GM12892 (cell line): ENCODE measurements around the gene NDFIP1.

ENCODE experiments used
- DNase-seq: peaks from one replicate; pipeline ENCODE4 v3.0.0; 2011; ENCODE audit not compliant: insufficient read length
- FAIRE-seq: peaks from 2 replicates; lab custom pipeline; 2011; peaks lifted over from hg19 to GRCh38; lab: Jason Lieb, UNC
- POLR2A ChIP-seq: IDR thresholded peaks from 2 replicates; pipeline ENCODE4 v1.6.1; 2011; ENCODE audit warnings: low read depth, low read length, control low read depth
- POLR2AphosphoS5 ChIP-seq: IDR thresholded peaks from 2 replicates; pipeline ENCODE4 v1.6.1; 2011; ENCODE audit warnings: low read depth, low read length, control low read depth
- TAF1 ChIP-seq: IDR thresholded peaks from 2 replicates; pipeline ENCODE4 v1.6.1; 2011; ENCODE audit warnings: low read depth, mild to moderate bottlenecking, control low read depth, low read length, borderline replicate concordance

Gene NDFIP1

DNA sequence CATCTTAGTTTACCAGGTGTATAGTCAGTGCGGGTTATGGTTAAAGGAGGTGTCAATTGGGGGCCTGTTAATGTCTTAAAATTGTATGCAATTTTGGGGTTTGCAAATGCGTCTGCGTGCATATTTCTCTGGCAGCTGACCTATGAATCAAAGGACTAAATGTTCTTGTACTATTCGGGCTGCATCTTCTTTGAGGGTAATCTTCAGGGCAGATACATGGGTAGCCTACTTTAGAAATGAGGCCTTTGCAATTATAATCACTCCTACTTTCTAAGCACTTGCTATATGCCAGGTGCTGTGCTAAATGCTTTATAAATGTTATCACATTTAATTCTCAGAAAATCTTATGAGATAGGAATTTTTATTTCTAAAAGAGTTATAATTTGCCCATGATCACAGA is 58.2 kb downstream of the NDFIP1 start:
- DNase-seq, result no peak
- FAIRE-seq, result no peak
- TF ChIP-seq POLR2A (no peak), TAF1 (no peak), POLR2AphosphoS5 (no peak)

DNA sequence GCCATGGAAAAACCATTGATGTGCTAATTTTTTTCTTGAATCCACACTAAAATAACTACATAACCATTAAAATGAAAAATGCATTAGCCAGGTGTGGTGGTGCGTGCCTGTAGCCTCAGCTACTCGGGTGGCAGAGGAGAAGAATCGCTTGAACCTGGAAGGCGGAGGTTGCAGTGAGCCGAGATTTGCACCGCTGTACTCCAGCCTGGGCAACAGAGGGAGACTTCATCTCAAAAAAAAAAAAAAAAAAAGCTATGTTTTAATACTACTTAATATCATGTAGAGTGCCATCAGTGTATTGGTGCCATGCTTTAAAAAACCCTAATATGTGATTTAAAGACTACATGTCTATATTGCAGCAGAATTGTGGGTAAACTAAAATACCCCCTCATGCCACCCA is 58.9 kb downstream of the NDFIP1 start:
- FAIRE-seq (no peak), DNase-seq (no peak)
- TF ChIP-seq POLR2AphosphoS5, result no peak
- no peak for TF ChIP-seq POLR2A
- no peak for TF ChIP-seq TAF1

DNA sequence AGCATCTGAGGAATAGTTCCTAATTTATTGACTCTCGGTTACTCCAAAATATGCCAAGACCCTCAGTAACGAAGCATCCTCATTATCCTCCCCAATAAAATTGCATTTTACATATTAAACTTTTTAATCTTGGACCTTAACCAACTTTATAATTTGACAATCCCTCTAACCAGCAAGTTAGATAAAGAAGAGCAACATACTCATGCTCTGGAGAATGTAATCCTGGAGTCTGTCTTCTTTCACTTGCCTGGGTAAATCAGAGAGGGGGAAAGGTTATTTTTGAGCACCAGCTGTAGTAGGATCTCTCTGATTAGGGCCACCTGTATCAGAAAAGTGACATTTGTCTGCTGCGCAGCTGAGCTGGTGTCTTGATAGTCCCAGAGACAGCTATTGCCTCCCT is 59.8 kb downstream of the NDFIP1 start:
- FAIRE-seq (no peak), DNase-seq (no peak)
- TF ChIP-seq POLR2A, result no peak
- no peak for TF ChIP-seq TAF1
- TF ChIP-seq POLR2AphosphoS5, result no peak

DNA sequence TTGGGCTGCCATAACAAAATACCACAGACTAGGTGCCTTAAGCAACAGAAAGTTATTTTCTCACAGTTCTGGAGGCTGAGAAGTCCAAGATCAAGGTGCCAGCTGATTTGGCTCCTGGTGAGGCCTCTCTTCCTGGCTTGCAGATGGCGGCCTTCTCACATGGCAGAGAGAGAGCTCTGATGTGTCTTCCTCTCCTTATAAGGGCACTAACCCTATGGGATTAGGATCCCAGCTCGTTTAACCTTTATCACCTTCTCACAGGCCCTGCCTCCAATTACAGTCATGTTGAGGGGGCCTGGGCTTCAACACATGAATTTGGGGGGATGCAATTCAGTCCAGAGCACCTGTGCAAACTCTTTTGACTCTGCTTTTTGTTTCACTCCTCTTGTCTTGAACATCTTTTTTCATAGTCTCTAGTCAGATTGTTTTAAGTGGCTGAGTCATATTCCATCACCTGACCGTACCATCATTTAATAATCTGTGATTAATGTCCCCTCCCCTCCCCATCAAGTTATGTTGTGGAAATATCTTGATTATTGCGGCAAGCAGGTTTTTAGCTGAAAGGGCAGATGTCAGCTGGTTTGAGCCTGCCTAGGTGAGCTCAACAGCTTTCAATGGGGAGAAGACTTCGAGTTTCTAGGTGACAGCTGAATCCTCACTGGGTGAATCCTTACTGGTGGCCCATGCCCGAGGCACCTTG is 61.8 kb downstream of the NDFIP1 start:
- no peak for TF ChIP-seq POLR2A
- FAIRE-seq (no peak), DNase-seq (no peak)

DNA sequence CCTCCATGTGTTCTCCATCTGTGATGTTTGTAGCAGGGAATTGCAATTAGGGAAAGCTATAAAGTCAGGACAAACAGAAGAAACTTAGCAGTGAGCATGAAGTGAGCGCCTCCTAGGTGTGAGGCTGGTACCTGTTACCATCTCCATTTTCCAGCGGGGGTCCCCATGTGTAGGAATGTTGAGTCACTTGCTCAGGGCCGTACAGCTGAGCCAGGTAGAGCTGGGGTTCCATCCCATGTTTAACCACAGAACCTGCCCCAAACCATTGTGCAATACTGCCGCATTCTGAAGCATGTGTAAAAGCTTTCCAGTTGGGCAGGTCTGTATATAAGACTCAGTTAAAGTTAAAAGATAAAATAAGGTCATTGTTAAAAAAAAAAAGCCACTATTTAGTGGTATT is 62.7 kb downstream of the NDFIP1 start:
- DNase-seq (no peak), FAIRE-seq (no peak)
- TF ChIP-seq TAF1 (no peak), POLR2AphosphoS5 (no peak), POLR2A (no peak)

DNA sequence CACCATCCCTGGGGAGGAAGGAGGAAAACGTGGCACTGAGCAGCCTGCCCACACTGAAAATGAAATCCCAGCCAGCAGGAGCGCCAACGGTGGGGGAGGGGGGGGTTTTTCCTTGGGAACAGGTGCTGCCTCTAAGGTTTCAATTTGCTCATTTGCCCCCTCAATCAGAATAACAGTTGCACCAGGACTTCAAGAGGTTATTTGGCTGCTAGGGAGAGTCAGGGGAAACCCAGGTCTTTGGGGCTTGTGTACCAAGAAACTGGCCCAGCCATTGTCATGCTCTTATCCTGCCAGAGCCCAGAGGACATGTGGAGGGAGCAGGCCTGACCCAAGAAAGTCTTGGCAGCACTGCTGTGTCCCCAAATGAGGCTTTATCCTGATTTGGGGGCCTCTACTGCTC is 66.5 kb downstream of the NDFIP1 start:
- TF ChIP-seq TAF1 (no peak), POLR2AphosphoS5 (no peak), POLR2A (no peak)
- DNase-seq, result no peak
- FAIRE-seq, result no peak

DNA sequence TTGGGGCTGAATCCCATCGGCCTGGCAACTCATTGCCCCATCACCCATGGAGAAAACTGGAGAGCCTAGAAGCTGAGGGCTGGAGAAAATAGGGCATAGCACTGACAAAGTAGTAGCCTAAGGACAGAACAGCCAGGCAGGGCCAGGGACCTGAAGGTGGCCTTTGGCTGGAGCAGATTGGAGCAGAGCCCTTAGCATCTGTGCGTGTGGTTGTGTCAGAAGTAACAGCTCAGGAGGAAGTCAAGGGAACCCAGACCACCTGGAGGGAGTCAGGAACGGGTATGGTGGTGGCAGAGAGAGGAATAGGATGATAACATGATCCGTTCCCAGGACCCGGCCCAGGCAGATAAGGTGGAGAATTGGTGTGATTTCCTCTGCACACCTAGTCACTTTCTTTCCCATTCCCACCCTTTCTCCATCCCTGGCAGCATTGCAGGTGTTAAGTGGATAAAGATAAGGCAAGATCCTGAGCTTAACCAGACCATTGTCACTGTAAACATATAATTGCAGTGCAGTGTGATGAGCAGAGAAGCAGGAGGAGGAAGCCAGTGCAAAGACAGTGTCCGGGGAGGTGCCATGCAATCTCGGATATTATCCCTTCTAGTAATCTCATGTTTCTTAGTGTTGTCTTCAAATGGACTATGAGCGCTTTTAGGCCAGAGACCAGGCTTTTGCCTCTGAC is 67.0 kb downstream of the NDFIP1 start:
- TF ChIP-seq POLR2AphosphoS5 (no peak), TAF1 (no peak), POLR2A (no peak)
- FAIRE-seq, result no peak
- DNase-seq, result no peak

DNA sequence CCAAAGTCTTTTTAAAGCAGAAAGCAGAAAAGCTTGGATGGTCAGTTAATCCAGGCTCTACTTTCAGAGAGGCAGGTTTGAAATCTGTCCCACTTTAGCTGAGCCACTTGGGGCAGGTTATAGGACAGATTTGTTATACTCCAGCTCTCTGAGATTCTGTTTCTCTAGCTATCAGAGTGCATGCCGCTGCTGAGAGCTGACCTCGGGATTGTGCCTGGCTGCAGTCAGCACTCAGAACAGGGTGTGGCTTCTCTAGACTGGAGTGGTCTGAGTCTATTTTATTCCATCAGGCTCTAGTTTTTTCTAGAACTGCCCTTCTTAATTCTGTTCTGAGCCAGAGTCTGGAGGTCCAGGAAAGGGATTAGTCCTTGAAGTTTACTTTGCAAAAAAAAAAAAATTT is 67.7 kb downstream of the NDFIP1 start:
- TF ChIP-seq TAF1 (no peak), POLR2A (no peak), POLR2AphosphoS5 (no peak)
- FAIRE-seq (no peak), DNase-seq (no peak)

DNA sequence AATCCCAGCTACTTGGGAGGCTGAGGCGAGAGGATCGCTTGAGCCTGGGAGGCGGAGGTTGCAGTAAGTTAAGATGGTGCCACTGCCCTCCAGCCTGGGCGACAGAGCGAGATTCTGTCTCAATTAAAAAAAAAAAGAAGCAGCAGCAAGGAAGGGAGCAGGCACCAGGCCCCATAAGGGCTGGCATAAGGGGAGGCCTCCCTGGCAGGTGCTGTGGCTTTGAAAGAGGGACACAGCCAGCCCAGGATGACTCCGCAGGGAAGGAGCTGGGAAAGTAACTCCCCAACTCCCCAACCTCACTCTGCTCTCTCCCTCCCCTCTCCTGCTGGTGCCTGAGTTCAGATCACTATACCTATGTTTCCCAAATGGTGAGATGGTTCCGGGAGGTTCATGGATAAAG is 70.1 kb downstream of the NDFIP1 start:
- no peak for FAIRE-seq
- no peak for TF ChIP-seq TAF1
- no peak for TF ChIP-seq POLR2A
- TF ChIP-seq POLR2AphosphoS5, result no peak
- DNase-seq, result no peak

DNA sequence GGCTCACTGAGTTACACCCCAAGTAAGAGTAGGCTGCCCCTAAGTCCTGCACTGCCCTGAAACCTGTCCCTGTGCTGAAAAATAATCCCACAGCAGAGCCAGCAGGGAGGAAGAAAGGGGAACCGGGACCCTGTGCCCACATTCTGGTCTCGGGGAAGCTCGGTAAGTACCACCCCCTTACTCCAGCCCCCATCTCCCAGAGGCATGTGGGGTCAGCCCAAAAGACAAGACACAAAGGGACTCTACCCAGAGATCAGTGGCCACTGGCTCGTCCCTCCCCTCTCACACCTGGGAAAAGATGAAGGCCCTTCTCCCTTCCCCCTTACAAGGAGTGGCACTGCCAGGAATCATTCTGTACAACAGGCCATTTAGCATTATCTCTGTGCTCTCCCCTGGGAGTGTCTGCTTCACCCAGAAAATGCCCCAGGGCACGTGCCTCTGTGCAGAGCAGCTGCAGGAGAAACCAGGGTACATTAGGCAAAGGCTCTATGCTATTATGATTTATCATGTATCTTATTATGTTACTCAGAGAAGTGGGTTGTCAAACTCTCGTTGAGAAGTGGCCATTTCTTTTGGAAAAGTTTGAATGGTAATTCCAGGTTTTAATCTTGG is 71.3 kb downstream of the NDFIP1 start:
- DNase-seq, result no peak
- no peak for FAIRE-seq
- TF ChIP-seq TAF1, result no peak
- TF ChIP-seq POLR2A, result no peak
- TF ChIP-seq POLR2AphosphoS5, result no peak

DNA sequence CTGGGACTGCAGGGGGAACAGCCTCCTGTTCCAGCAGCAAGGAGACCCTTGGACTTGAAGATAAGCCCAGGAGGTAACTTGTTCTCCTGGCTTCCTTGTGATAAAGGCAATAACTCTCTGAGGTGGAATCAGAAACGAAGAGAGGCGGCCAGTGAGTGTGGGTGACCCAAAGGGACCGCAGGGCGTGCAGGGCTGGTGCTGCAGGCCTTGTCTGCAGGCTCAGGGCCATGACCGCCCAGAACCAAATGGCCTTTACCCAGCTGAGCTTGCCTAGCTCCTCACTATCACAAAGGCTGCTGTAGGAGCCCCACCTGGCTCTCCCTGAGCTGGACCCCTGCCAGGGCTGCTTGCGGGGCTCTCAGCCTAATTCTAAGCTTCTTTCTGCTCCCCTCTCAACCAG is 72.5 kb downstream of the NDFIP1 start:
- DNase-seq (no peak), FAIRE-seq (no peak)
- TF ChIP-seq POLR2AphosphoS5 (no peak), TAF1 (no peak), POLR2A (no peak)
